GM18868 (cell line): Measurements from ENCODE around the gene BRMS1.
"Not testable (repeated sequence)": the region's sequence is repeated elsewhere in the genome, so short reads cannot be mapped to it uniquely, and the experiment has no call there.

ENCODE experiments used
- ATAC-seq: cut with Tn5 transposase; IDR thresholded peaks from one replicate; pipeline ENCODE4 v1.9.1; 2021; ENCODE audit warnings: mild to moderate bottlenecking, moderate library complexity; ENCODE audit not compliant: unreplicated experiment

Gene BRMS1

DNA sequence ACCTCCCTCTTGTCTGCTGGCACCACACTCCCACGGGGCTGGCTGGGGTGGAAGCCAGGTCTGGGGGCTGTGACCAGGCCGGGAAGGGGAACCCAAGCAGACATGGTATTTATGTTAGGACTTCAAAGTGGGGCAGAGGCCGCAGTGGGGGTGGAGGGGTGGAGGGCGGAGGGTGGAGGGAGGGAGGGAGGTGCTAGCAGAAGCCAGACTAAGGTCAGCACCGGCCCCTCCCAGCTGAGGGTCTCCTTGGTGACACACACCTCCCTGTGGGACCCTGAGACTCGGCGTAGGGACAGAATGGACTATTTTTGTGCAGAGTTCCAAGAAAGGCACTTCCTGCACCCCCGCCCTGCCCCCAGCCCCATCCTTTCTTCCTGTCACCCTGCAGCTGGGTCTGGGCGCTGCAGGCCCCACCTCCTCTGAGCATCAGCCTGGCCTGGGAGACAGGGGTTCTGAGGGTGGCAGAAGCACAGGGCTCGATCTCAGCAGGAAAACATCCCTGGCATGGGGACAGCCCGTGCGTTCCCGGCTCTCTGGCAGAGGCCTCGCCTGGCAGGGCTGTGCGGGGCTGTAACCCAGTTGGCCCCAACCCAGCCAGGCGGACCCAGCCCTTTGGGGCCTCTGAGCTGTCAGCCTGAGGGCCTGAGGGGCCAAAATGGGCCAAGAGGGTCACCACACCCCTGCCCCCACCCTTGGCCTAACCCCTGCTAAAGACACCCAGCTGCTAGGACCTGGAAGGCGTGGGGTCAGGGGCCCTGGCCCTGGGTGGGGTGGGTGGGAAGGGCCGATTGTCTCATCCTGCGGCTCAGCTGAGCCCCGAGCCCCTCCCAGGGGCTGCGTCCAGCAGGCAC is 18.4 kb downstream of the BRMS1 start:
- ATAC-seq = no peak

DNA sequence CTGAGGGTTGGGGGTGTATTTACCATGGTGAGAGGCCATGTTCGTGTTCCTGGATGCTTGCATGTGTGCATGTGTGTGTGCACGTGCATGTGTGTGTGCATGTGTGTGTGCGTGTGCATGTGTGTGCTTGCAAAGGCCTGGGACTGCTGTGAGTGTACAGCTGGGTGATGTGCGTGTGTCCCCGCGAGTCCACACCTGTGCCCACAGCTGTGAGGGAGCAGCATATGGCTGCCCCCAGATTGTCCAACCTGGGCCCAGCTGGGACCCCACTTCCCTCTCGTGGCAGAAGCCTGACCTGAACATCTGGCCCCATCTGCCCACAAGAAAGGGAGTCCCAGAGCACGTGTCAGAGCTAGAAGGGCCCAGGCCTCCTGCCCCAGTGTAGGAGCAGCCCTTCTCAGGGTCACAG is 19.6 kb downstream of the BRMS1 start:
- no peak for ATAC-seq

DNA sequence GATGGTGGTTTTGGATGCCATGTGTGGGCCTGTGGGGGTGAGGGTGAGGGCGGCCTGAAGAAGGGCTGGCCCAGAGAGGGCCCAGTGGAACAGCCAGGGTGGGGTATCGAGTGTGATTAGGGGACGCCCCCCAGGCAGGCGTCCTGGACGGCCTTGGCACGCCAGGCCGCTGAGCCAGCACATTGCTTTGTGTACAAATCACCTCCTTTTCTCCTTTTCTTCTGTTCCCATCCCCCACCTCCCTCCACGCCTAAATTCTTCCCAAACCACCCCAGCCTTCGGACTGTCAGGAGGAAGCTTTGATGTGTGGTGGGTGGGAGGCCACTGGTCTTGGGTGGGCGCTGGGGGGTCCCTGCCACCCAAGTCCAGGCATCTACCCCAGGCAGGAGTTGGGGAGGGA is 20.2 kb downstream of the BRMS1 start:
- no peak for ATAC-seq

DNA sequence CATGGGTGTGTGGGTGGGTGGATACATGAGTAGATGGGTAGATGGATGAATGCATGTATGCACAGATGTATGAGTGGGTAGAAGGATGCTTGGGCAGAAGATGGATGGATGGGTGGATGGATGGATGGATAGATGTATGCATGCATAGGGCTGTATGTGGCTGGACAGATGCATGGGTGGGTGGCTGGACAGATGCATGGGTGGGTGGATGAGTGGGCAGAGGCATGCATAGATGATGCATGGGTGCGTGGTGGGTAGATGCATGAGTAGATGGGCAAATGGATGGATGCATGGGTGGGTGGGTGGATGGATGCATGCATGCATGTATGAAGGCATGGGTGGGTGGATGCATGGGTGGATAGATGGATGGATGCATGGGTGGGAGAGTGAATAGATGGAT is 21.2 kb downstream of the BRMS1 start:
- ATAC-seq = no peak

DNA sequence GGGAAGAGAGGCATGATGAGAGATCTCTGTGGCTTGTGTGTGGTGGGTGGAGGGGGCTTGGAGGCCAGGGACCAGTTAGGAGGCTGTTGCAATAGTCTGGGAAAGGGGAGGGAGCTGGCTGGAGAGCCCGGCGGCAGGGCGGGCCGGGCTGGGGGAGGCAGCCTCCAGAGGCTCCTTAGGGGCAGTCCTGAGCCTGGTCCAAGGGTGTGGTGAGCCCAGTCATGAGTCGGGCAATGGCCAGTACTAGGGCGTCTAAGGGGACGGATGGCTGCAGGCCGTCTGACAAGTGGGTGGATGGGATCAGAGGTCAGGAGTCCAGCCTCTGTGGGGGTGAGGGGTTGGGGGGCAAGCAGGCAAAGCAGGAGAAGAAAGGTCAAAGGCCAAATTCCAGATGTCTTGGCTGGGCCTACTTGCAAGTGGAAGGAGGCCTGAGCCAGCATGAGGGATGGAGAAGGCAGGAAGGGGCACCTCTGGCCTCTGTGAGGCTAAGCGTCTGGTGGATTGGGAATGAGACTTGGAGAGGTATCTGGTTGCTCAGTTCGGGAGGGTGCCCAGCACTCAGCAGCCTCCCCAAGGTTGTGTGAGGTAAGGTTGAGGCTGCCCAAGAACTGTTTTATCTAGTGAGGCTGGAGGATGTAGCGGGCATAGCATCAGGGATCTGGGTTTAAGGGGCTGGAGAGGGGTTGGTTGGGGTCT is 22.0 kb downstream of the BRMS1 start:
- no peak for ATAC-seq

DNA sequence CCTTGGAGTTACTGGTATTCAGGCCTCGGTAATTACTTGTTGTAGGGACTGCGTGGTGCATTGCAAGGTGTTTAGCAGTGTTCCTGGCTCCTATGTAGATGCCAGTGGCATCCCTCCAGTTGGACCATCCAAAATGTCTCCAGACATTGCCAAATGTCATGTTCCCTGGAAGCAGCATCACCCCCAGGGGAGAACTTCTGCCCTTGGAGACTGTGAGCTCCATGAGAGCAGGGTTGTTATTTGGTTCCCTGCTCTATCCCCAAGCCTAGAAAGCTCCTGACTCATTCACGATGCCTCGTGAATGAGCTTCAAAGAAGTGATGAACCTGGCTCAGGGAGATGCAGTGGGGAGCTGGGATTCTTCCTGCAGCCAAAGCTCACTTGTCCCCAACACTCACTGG is 23.3 kb downstream of the BRMS1 start:
- no peak for ATAC-seq

DNA sequence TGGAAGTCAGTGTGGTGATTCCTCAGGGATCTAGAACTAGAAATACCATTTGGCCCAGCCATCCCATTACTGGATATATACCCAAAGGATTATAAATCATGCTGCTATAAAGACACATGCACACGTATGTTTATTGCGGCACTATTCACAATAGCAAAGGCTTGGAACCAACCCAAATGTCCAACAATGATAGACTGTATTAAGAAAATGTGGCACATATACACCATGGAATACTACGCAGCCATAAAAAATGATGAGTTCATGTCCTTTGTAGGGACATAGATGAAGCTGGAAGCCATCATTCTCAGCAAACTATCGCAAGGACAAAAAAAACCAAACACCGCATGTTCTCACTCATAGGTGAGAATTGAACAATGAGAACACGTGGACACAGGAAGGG is 24.2 kb downstream of the BRMS1 start:
- not testable (repeated sequence) for ATAC-seq

DNA sequence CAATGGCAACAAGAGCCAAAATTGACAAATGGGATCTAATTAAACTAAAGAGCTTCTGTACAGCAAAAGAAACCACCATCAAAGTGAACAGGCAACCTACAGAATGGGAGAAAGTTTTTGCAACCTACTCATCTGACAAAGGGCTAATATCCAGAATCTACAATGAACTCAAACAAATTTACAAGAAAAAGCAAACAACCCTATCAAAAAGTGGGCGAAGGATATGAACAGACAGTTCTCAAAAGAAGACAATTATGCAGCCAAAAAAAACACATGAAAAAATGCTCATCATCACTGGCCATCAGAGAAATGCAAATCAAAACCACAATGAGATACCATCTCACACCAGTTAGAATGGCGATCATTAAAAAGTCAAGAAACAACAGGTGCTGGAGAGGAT is 24.6 kb downstream of the BRMS1 start:
- ATAC-seq = not testable (repeated sequence)

DNA sequence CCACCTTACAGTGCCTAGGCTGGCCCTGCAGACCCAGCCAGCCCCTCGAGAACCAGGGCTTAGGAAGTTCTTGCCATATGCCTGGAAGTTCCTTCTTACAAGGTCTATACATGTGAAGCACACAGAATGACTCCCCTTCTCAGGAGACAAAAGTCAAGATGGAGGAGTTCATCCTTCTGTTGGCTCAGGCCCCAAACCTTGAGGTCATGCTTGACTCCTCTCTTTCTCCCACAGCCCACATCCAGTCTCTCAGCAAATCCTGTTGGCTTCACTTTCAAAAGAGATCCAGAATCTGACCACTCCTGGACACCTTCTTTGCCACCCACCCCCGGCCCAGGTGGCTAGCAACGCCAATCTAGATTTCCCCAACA is 26.3 kb downstream of the BRMS1 start:
- no peak for ATAC-seq

DNA sequence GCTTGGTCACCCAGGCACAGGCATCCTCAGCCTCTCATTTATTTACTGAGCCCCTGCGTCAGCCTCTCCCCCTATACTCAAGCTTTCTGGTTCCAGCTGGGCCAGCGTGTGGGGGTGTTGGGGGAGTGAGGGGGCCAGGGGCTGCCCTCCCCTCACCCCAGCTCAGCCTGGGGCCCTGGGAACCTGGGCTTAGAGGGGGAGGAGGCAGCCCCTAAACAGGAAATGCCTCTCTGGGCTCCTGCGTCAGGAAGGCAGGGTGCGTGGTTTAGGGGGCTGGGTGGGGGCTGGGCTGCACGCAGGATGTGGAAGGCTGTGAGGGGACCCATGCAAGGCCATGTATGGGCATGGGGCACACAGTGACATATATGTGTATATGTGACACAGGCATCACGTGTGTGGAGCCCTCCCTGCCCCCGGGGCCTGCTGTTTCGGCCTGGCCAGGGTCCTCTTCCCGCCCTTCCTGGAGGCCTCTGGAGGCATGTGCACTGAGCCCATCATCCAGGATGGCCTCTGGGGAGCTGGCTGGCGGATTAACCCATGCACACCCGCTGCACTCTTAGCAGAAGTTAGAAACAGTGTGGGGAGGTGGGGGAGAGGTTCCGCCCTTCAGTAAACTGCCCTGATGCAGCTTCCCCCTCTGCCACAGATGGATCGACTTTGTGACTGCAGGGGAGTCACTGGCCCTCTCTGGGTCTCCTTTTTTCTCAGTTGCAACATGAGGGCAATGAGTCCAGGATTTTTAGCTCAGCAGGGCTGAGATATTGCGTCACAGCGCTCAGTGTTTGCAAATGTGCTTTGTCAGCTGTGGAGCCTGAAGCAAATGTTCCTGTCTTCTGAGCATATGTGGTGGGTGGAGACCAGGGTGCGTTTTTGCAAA is 26.9 kb downstream of the BRMS1 start:
- ATAC-seq = no peak

DNA sequence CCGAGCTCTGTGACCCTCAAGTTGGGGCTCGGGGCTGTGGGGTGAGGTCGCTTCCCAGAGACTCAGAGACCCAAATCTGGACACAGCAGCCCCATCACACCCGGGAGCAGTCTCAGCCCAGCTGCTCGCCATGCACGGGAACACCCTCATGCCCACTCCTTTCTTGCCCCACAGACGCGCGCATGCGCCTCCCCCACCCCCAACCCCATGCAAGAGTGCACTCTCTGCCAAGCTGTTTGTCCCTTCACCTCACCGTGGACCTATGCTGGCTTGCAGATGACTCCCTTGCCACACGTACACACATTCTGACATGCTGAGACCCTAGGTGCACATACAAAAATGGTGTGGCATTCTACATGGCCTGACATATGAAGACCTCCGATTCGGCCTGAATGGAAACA is 27.6 kb downstream of the BRMS1 start:
- ATAC-seq = no peak

DNA sequence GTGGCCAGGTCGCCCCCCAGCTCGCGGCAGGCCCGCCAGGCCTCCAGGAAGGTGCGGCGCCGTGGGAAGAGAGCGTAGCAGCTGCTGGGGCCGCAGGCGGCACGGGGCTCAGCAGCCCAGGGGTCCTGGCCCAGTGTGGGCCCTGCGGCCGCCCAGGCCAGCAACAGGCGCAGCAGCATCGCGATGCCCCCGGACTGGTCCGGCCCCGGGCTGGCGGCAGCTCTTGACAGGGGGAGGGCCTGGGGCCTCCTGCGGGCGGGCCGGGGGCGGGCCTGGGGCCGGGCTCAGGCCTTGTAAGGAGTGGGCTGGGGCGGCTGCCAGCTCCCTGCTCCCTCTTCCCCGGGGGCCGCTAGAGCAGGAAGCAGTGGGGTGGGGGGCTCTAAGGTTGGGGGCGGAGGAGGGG is 28.1 kb downstream of the BRMS1 start, which contains the start of gene CD248:
TSS of gene CD248 (minus strand) at position 196 of the 403 bp plus-strand sequence. CDS start at position 179, 17 bp downstream.
- ATAC-seq = no peak

DNA sequence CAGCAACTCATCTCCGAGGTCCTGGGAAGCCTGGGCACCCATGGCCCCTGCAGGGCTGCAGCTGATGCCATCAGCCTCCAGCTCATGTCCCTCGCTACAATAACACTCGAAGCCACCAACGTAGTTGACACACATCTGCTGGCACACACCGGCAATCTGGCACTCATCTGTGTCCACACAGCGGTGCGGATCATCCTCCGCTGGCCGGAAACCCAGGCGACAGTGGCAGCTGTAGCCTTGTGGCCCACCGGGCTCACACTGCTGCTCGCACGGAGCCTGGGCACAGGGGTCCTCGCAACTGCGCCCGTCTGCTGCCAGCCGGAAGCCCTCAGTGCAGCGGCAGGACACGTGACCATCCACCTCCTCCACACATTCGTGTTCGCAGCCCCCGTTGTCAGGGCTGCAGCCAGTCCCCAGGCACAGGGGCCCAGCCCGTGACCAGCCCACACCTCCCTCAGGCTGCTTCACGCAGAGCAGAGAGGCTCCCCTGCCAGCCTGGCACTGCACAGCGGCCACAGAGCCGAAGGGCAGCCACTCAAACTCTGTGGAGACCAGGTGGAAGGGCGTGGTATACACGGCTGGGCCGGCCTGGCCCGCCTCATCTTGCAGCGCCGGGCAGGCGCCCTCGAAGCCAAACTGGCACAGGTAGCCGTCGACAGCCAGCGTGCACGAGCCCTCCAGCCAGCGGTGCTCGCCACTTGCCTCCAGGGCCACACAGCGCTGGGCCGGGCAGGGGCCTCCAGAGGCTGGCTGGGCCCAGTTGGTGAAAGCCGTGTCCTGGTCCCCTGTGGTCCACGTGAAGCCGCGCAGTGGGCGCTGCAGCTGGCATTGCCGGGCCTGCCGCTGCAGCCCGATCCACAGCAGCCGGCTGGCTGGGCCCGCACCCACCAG is 28.7 kb downstream of the BRMS1 start:
- ATAC-seq = no peak

DNA sequence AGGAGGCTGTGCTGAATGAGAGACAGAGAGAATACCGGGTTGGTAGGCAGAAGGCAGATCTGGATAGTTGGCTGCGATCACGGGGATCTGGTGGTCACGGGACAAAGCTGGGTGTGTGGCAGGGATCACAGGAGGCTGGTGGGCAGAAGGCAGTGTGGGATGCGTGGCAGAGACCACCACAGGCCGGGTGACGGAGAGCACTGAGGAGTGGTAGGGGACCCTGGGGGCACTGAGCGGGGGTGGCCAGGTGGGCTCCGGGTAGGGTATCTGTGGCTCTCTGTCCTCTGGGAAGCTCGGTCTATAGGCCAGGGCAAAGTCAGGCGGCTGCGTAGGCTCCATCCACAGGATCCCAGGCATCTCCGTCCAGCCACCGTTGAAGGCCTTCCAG is 29.4 kb downstream of the BRMS1 start:
- ATAC-seq = no peak

DNA sequence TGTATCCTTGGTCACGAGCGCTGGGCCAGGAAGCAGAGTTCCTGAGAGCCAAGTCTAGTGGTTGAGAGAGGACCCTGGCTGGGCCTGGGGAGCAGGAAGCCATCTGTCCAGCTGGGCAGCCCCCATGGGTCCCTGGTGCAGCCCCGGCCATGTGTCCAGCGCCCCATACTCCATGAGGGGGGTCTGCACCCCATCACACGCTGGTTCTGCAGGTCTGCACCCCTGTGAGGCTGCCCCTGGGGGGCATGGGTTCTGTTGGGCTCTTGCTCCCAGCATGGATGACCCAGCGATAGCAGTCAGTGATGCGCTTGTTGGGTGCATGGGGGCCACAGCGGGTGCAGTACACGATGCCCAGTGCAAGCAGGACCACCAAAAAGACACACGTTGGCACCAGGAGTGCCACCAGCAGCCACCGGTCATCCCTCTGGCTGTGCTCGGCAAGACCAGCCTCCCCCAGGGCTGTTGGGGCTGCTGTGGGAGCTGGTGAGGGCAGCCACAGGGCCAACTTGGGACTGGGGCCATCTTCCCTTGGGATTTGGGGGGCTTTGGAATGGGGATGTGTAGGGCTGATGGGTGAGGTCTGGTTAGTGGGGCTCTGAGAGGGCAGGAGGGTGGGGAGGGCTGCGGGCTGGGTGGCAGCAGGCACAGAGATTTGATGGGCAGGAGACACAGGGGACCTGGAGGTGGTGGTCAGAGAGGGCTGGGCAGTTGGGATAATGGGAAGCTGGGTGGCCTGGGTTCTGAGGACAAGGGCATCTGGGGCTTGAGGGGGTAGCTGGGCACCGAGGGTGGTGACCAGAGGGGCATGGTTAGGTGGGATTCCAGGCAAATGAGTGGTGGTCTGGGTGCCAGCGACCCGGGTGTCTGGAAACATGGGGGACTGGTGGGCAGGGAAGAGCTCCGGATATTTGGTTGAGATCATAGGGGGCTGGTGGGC is 30.1 kb downstream of the BRMS1 start:
- no peak for ATAC-seq

DNA sequence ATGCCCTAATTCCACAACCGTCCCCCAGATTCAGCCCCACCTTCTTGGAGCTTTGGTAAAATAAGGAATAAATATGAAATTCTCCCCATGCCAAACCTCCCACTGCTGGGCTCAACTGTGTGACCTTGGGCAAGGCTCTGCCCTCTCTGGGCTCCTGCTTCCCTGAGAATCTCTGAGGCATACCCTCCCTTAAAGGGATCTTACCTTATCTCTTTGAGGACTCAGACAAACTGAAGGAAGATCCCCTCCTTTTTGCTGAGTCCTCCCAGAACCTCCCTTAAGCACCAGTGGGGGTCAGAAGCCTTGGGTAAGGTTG is 30.8 kb downstream of the BRMS1 start:
- ATAC-seq = no peak

DNA sequence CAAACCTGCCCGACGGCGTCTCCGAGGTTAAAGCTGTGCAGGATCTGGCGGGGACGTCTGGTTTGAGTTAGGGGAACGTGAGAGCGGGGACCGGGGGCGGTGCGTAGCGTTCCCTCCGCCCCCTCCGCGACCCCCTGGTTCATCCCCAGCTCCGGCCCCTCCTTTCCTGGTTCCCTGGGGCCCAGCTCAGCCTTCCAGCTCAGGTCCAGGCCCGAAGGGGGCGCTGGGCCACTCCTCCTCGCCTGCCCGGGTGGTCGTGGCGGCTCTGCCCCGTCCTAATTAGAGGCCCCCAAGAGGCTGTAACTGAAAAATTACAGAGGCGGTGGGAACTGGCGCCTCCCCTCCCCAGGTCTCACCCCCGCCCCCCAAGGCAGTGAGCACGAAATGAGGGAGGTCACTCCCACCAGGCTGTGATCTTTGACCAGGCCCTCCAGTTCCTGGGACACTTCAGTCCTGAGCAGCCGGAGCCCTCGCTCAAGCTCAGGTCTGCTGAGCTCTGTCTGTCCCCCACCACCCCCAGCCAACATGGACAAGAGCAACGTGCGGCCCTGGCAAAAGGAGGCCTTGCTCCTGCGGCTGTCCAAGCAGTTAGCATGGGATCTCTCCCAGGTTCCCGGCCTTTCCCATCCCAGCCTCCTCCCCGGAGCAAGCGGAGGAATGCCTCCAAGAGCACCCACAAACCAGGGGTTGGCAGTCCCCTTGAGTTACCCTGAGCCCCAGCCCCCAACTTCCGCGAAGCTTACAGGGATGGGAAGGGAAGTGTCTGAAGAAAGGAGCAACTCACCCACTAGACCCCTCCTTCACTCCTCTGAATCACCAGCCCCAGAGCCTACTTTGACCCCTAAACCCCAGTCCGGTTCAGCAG is 31.4 kb downstream of the BRMS1 start:
- no peak for ATAC-seq

DNA sequence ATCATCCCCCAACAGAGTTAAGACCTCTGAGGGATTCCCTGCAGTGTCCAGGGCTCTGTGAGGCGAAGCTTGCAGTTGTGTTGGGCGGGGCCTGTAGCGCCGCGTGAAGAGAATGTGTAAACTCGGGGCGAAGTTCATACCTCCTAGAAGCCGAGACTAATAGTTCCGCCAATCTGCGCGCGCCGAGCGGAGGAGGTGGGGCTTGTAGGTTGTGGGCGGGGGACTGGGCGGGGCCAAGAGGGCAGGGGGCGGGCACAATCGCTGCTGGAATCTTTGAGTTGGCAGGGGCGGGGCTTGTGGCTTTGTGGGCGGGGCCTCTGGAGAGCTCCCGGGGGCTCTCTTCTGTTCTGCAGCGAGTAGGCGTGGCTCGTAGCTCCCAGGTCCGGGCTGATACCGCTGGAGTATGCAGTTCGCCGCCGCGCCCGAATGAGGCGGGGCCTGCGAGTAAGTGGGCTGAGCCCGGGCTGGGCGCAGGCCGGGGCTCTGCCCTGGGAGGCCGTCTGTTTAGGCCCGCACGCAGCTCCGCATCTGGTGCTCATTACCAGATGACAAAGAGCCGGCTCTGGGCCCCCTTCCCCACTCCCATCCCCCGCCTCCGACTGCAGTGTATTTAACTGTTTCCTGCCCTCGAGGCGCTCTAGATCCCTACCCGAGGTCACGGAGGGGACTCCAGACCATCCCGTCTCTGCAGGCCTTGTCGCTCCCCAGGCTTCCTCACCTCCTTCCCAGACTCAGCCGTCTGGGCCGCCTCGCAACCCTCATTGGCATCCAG is 32.2 kb downstream of the BRMS1 start:
- peak; percentile 40 for ATAC-seq
